GM23338 (cell line): ENCODE data around the gene DCP2. TPM values are rescaled to one million over a fixed set of nuclear protein-coding genes. Genes with fewer than 3 reads are reported as not detected.

ENCODE experiments used
- ATAC-seq: fragments of 200-7000 bp; cut with Tn5 transposase; 3 replicates; pipeline ENCODE4 v1.9.1; 2020
- DNase-seq: peaks from one replicate; pipeline ENCODE4 v3.0.0-alpha.2; 2015; ENCODE audit warnings: low spot score
- H2AFZ ChIP-seq: fragments of 200-600 bp; sonication (generic); 2 replicates; pipeline ENCODE4 v1.8.0; 2016; ENCODE audit warnings: antibody characterized with exemption, mild to moderate bottlenecking, moderate library complexity
- H3F3A ChIP-seq: fragments of 200-600 bp; sonication (generic); replicated peaks from 2 replicates; pipeline ENCODE4 v1.8.0; 2017; ENCODE audit warnings: antibody characterized with exemption, mixed run types, low read depth
- H3K27ac ChIP-seq: fragments of 200-600 bp; sonication (generic); 2 replicates; pipeline ENCODE4 v1.6.1; 2016; ENCODE audit warnings: low read depth
- H3K27me3 ChIP-seq: fragments of 200-600 bp; sonication (generic); 2 replicates; pipeline ENCODE4 v1.8.0; 2016; ENCODE audit warnings: mild to moderate bottlenecking, mixed run types, moderate library complexity; ENCODE audit not compliant: insufficient read depth
- H3K36me3 ChIP-seq: fragments of 200-600 bp; sonication (generic); 2 replicates; pipeline ENCODE4 v1.8.0; 2016; ENCODE audit warnings: mild to moderate bottlenecking; ENCODE audit not compliant: insufficient read depth
- H3K4me1 ChIP-seq: fragments of 200-600 bp; sonication (generic); 2 replicates; pipeline ENCODE4 v1.8.0; 2016; ENCODE audit warnings: mild to moderate bottlenecking, moderate library complexity; ENCODE audit not compliant: insufficient read depth
- H3K4me2 ChIP-seq: fragments of 200-600 bp; sonication (generic); 2 replicates; pipeline ENCODE4 v1.7.1; 2017; ENCODE audit warnings: mixed run types
- H3K4me3 ChIP-seq: fragments of 200-600 bp; sonication (generic); 2 replicates; pipeline ENCODE4 v1.6.1; 2016; ENCODE audit warnings: mixed run types
- H3K79me2 ChIP-seq: fragments of 200-600 bp; sonication (generic); replicated peaks from 2 replicates; pipeline ENCODE4 v1.8.0; 2017; ENCODE audit warnings: mild to moderate bottlenecking; ENCODE audit not compliant: insufficient read depth
- H3K9me2 ChIP-seq: fragments of 200-600 bp; sonication (generic); 2 replicates; pipeline ENCODE4 v1.8.0; 2017; ENCODE audit not compliant: insufficient read depth
- H4K20me1 ChIP-seq: fragments of 200-600 bp; sonication (generic); replicated peaks from 2 replicates; pipeline ENCODE4 v1.8.0; 2017; ENCODE audit warnings: mild to moderate bottlenecking; ENCODE audit not compliant: insufficient read depth
- H3K27ac Mint-ChIP-seq: 2 replicates; pipeline ENCODE4 v1.8.0; 2020; ENCODE audit warnings: inconsistent platforms, mild to moderate bottlenecking, moderate library complexity, mixed read lengths
- H3K27me3 Mint-ChIP-seq: 3 replicates; pipeline ENCODE4 v1.8.0; 2022; ENCODE audit warnings: low read depth, mild to moderate bottlenecking, moderate library complexity, mixed read lengths, inconsistent platforms; ENCODE audit not compliant: insufficient read depth, poor library complexity
- H3K36me3 Mint-ChIP-seq: 3 replicates; pipeline ENCODE4 v1.8.0; 2021; ENCODE audit warnings: low read depth, mild to moderate bottlenecking, inconsistent platforms, moderate library complexity, mixed read lengths
- H3K4me1 Mint-ChIP-seq: 3 replicates; pipeline ENCODE4 v1.8.0; 2020; ENCODE audit warnings: mild to moderate bottlenecking, inconsistent platforms, mixed read lengths
- H3K4me3 Mint-ChIP-seq: 3 replicates; pipeline ENCODE4 v1.8.0; 2021; ENCODE audit warnings: moderate library complexity, mild to moderate bottlenecking, inconsistent platforms, mixed read lengths
- H3K9me3 Mint-ChIP-seq: 3 replicates; pipeline ENCODE4 v1.8.0; 2020; ENCODE audit warnings: moderate library complexity, mild to moderate bottlenecking, inconsistent platforms, mixed read lengths
- CREB1 ChIP-seq: fragments of 250-450 bp; sonication (Bioruptor Pico); IDR thresholded peaks from 2 replicates; pipeline ENCODE4 v1.5.0; 2020; ENCODE audit warnings: low read depth, mild to moderate bottlenecking, moderate library complexity
- CTCF ChIP-seq, 2 experiments: fragments of 200-600 bp in 1 of 2; sonication (generic) in 1 of 2; conservative IDR thresholded peaks; 2 replicates each; pipeline versions ENCODE4 v1.5.1 to v1.6.1; 2016 to 2017; ENCODE audit warnings: antibody characterized with exemption in 2 of 2, low read depth in 2 of 2, mild to moderate bottlenecking in 2 of 2, moderate library complexity in 1 of 2
- EZH2 ChIP-seq: fragments of 200-600 bp; sonication (generic); IDR thresholded peaks from one replicate; pipeline ENCODE4 v1.8.0; 2017; ENCODE audit warnings: antibody characterized with exemption, mild to moderate bottlenecking, low read depth; ENCODE audit not compliant: unreplicated experiment
- EZH2phosphoT487 ChIP-seq: fragments of 200-600 bp; sonication (generic); IDR thresholded peaks from one replicate; pipeline ENCODE4 v1.8.1; 2018; ENCODE audit warnings: antibody characterized with exemption; ENCODE audit not compliant: unreplicated experiment
- JUNB ChIP-seq: IDR thresholded peaks from one replicate; pipeline ENCODE4 v1.6.1; 2016; ENCODE audit warnings: antibody characterized with exemption; ENCODE audit not compliant: unreplicated experiment
- NANOG ChIP-seq: IDR thresholded peaks from 2 replicates; pipeline ENCODE4 v1.6.1; 2016; ENCODE audit warnings: antibody characterized with exemption, borderline replicate concordance
- REST ChIP-seq: IDR thresholded peaks from one replicate; pipeline ENCODE4 v1.6.1; 2018; ENCODE audit warnings: antibody characterized with exemption; ENCODE audit not compliant: unreplicated experiment
- STAT1 ChIP-seq: IDR thresholded peaks from one replicate; pipeline ENCODE4 v1.6.1; 2016; ENCODE audit warnings: antibody characterized with exemption; ENCODE audit not compliant: unreplicated experiment
- ZNF114 ChIP-seq: fragments of 250-450 bp; sonication (Bioruptor Pico); IDR thresholded peaks from 2 replicates; pipeline ENCODE4 v1.5.0; 2020; ENCODE audit warnings: mild to moderate bottlenecking, moderate library complexity
- ZNF331 ChIP-seq: fragments of 250-450 bp; sonication (Bioruptor Pico); IDR thresholded peaks from 2 replicates; pipeline ENCODE4 v1.5.0; 2020; ENCODE audit warnings: low read depth, mild to moderate bottlenecking, moderate library complexity
- polyA plus RNA-seq: library from polyadenylated mRNA; unstranded; fragments of >200 nt; fragmentation: Nextera tagmentation; extraction: Ambion mirVana; gene quantifications from 2 replicates; pipeline ENCODE4 v1.2.1, GENCODE V29; 2016
- total RNA-seq: library from RNA; depleted of rRNA; stranded (reverse); fragments of >200 nt; shearing (Covaris generic); gene quantifications from 2 replicates; pipeline ENCODE4 v1.2.3, GENCODE V29; 2014

The DCP2 gene
- total and polyA plus RNA-seq, 2 experiments from 2014 or later: 96.6 to 165 TPM

GRCh38 chr5:113000466-113000865 is 23.9 kb downstream of the DCP2 start (continued):
- no peak for TF ChIP-seq CTCF (conservative IDR thresholded peaks at IDR 0.05; ENCODE audit: low read depth in 2 of 2)
- no peak for TF ChIP-seq NANOG
- TF ChIP-seq CREB1 (CRISPR knock-in tag): no peak
- TF ChIP-seq ZNF331 (CRISPR knock-in tag): no peak
- TF ChIP-seq ZNF114: no peak
- TF ChIP-seq REST: no peak
- no peak for TF ChIP-seq STAT1

GRCh38 chr5:113002423-113002822 is 25.8 kb downstream of the DCP2 start:
- Mint-ChIP-seq H3K4me3 (no peak overlapping the region), H3K4me1 (peaks cover 10% of the 10 kb centered on the region), H3K27me3 (peaks cover 4% of the 10 kb centered on the region), H3K27ac (no peak overlapping the region), H3K9me3 (no peaks in the 10 kb centered on the region), H3K36me3 (peaks cover 56% of the 10 kb centered on the region)
- Histone ChIP-seq H3K79me2 (peaks cover 28% of the 10 kb centered on the region), H3K4me2 (no peak overlapping the region), H3K27ac (no peak overlapping the region), H3K4me3 (no peak overlapping the region), H3K36me3 (peaks cover 41% of the 10 kb centered on the region; the same call in 1 of the 2 replicates), H3F3A (no peaks in the 10 kb centered on the region), H3K4me1 (peaks cover 4% of the 10 kb centered on the region), H3K27me3 (no peaks in the 10 kb centered on the region), H3K9me2 (no peaks in the 10 kb centered on the region), H4K20me1 (peaks cover 6% of the 10 kb centered on the region; the same call in 1 of the 2 replicates), H2AFZ (no peak overlapping the region)
- TF ChIP-seq CTCF (conservative IDR thresholded peaks at IDR 0.05; ENCODE audit: low read depth in 2 of 2): no peak
- no peak for TF ChIP-seq EZH2
- no peak for TF ChIP-seq CREB1 (CRISPR knock-in tag)
- no peak for TF ChIP-seq NANOG
- no peak for TF ChIP-seq ZNF331 (CRISPR knock-in tag)
- TF ChIP-seq JUNB: no peak
- TF ChIP-seq EZH2phosphoT487: no peak
- DNase-seq (no peak), ATAC-seq (no peak)
